ENCODE measurements around the gene RHCE. TPM values are rescaled to one million over a fixed set of nuclear protein-coding genes. Genes with fewer than 3 reads are reported as not detected.

Gene RHCE
- total and polyA plus RNA-seq, 4 donors, result 0.12 to 3.1 (median 0.28) TPM

GRCh38 chr1:25432749-25433388 lies 12.2 kb upstream of the RHCE start:
- Histone ChIP-seq H3K9me3 (ENCODE audit: control insufficient read depth in 4 of 4, insufficient read depth in 3 of 4, low read length in 3 of 4) (no peaks in the 10 kb centered on the region), H3K36me3 (ENCODE audit: control insufficient read depth in 4 of 4, insufficient read depth in 4 of 4, low read length in 4 of 4) (peaks cover 0 to 2% (median 0%) of the 10 kb centered on the region in 4 donors), H3K4me3 (no peak overlapping the region), H3K27ac (ENCODE audit: low read depth in 1 of 2, low read length in 1 of 2) (no peak overlapping the region), H3K27me3 (ENCODE audit: control insufficient read depth in 3 of 3, insufficient read depth in 3 of 3, low read length in 2 of 3) (no peaks in the 10 kb centered on the region), H3K4me1 (ENCODE audit: control insufficient read depth in 5 of 5, insufficient read depth in 5 of 5, low read length in 5 of 5) (peaks cover 0 to 42% (median 12%) of the 10 kb centered on the region in 5 donors), H3K9ac (ENCODE audit: insufficient read depth in 1 of 2, low read length in 2 of 2) (no peak overlapping the region)
- no peak for ATAC-seq (ENCODE audit: insufficient read depth, low FRiP score)
- DNase-seq, result no peak
- no peak for TF ChIP-seq CTCF (IDR thresholded peaks at IDR 0.05; ENCODE audit: control extremely low read depth, extremely low read depth)
- WGBS, 2 donors, result 77 to 87% methylated on average over 6 of the region's 6 CpGs

- DNase-seq, result peak in 1 of 3 donors; percentile 8
- ATAC-seq (ENCODE audit: insufficient read depth, low FRiP score), result no peak
- H3K4me1 ChIP-seq (ENCODE audit: control insufficient read depth in 5 of 5, insufficient read depth in 5 of 5, low read length in 5 of 5), result peaks cover 0 to 42% (median 12%) of the 10 kb centered on the region in 5 donors
- no peak for TF ChIP-seq CTCF (IDR thresholded peaks at IDR 0.05; ENCODE audit: control extremely low read depth, extremely low read depth)
- H3K4me3 ChIP-seq, result no peak overlapping the region
- peak overlapping the region in 1 of 2 donors; percentile 35 for H3K9ac ChIP-seq (ENCODE audit: insufficient read depth in 1 of 2, low read length in 2 of 2)
- WGBS, 2 donors, result 17 to 27% methylated on average over 6 of the region's 6 CpGs
- peak overlapping the region in 1 of 2 donors; percentile 96 for H3K27ac ChIP-seq (ENCODE audit: low read depth in 1 of 2, low read length in 1 of 2)
- H3K36me3 ChIP-seq (ENCODE audit: control insufficient read depth in 4 of 4, insufficient read depth in 4 of 4, low read length in 4 of 4), result no peaks in the 10 kb centered on the region
- no peaks in the 10 kb centered on the region for H3K9me3 ChIP-seq (ENCODE audit: control insufficient read depth in 4 of 4, insufficient read depth in 3 of 4, low read length in 3 of 4)
- H3K27me3 ChIP-seq (ENCODE audit: control insufficient read depth in 3 of 3, insufficient read depth in 3 of 3, low read length in 2 of 3), result no peaks in the 10 kb centered on the region
These were observed 11.5 kb upstream of the RHCE start for GRCh38 chr1:25431955-25432719.

- ATAC-seq (ENCODE audit: insufficient read depth, low FRiP score) (peak; percentile 12), DNase-seq (peak in 1 of 3 donors; percentile 25)
These were observed 10.6 kb upstream of the RHCE start for GRCh38 chr1:25430967-25431881.

More at GRCh38 chr1:25430967-25431881, 10.6 kb upstream of the RHCE start:
- no peaks in the 10 kb centered on the region for H3K27me3 ChIP-seq (ENCODE audit: control insufficient read depth in 3 of 3, insufficient read depth in 3 of 3, low read length in 2 of 3)
- H3K9me3 ChIP-seq (ENCODE audit: control insufficient read depth in 4 of 4, insufficient read depth in 3 of 4, low read length in 3 of 4), result no peaks in the 10 kb centered on the region
- peak overlapping the region; percentile 92 for H3K4me3 ChIP-seq
- H3K27ac ChIP-seq (ENCODE audit: low read depth in 1 of 2, low read length in 1 of 2), result peak overlapping the region; percentile 92 to 96
- peak overlapping the region; percentile 35 to 57 for H3K9ac ChIP-seq (ENCODE audit: insufficient read depth in 1 of 2, low read length in 2 of 2)
- H3K4me1 ChIP-seq (ENCODE audit: control insufficient read depth in 5 of 5, insufficient read depth in 5 of 5, low read length in 5 of 5), result peaks cover 0 to 37% (median 12%) of the 10 kb centered on the region in 5 donors
- WGBS, 2 donors, result 0 to 1% methylated on average over 51 to 89 of the region's 89 CpGs
- TF ChIP-seq CTCF (IDR thresholded peaks at IDR 0.05; ENCODE audit: control extremely low read depth, extremely low read depth), result no peak
- no peaks in the 10 kb centered on the region for H3K36me3 ChIP-seq (ENCODE audit: control insufficient read depth in 4 of 4, insufficient read depth in 4 of 4, low read length in 4 of 4)

Data from lung (tissue), 12 donors.